Ishikawa (cell line): ENCODE measurements around the gene METTL25.

Source experiments
- CREB1 ChIP-seq: IDR thresholded peaks from 2 replicates; pipeline ENCODE4 v1.6.1; 2012; ENCODE audit warnings: low read depth
- RAD21 ChIP-seq: IDR thresholded peaks from 2 replicates; pipeline ENCODE4 v1.6.1; 2012; ENCODE audit warnings: low read depth
- ZBTB7A ChIP-seq: IDR thresholded peaks from 2 replicates; pipeline ENCODE4 v1.6.1; 2012; ENCODE audit warnings: low read depth
- TF ChIP-seq, protein P1 (sequence below): IDR thresholded peaks from 2 replicates; pipeline ENCODE4 v1.6.1; 2012

METTL25 gene

DNA sequence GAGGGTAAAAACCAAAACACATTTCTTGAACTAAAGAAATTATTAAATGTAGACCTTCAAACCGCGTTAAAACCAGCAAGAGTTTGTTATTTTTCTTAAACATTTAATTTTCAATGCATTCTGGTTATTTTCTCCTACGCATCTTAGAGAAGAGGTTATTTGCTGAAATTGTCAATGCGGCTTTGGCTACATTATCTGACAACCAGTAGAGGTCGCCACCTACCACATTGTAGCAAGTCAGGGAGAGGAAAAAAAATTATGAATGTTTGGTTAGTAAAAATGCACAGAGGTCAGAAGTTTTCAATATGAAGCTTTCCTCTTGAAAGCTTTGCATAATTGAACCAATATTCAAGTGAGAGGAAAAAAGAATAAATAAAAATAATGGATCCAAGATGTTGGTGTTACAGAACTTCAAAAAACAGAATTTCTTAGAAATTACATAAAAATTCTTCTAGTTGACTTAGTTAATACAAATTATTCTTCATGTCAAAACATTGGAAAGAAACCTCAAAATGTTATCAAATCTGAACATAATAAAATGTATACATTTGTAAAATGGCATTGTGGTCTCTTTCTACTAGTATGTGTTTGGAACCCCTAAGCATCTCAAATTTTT lies 168.9 kb downstream of the METTL25 start:
- TF ChIP-seq ZBTB7A, result no peak
- no peak for TF ChIP-seq CREB1
- TF ChIP-seq, protein P1, sequence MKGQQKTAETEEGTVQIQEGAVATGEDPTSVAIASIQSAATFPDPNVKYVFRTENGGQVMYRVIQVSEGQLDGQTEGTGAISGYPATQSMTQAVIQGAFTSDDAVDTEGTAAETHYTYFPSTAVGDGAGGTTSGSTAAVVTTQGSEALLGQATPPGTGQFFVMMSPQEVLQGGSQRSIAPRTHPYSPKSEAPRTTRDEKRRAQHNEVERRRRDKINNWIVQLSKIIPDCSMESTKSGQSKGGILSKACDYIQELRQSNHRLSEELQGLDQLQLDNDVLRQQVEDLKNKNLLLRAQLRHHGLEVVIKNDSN, result no peak
- peak; percentile 87 for TF ChIP-seq RAD21
